A673 (cell line): ENCODE measurements around the gene PACS1. TPM values are rescaled to one million over a fixed set of nuclear protein-coding genes. Genes with fewer than 3 reads are reported as not detected.

Source experiments
- BruUV-seq: library from RNA; stranded (reverse); fragments of 400-500 nt; replicated peaks from 2 replicates; lab custom pipeline; 2021; lab: Mats Ljungman, UMichigan
- CTCF ChIA-PET: fragments of 300-600 bp; sonication (Branson Sonifier 250); formaldehyde crosslinking; loops from one replicate; lab custom pipeline; 2022; ENCODE audit warnings: antibody characterized with exemption; lab: Charles Lee
- POLR2A ChIA-PET: fragments of 300-600 bp; sonication (Branson Sonifier 250); formaldehyde crosslinking; loops from one replicate; lab custom pipeline; 2022; ENCODE audit warnings: antibody characterized with exemption; ENCODE audit not compliant: low non-redundant PET; lab: Charles Lee
- DNase-seq: peaks from one replicate; pipeline ENCODE4 v3.0.0-alpha.2; 2015; ENCODE audit warnings: low spot score
- H3K27ac ChIP-seq: fragments of 200-600 bp; sonication (generic); 2 replicates; pipeline ENCODE4 v1.5.1; 2016; ENCODE audit warnings: mixed run types, low read depth, mild to moderate bottlenecking, mixed read lengths, antibody characterized with exemption, low read length; ENCODE audit not compliant: poor library complexity, severe bottlenecking
- H3K27me3 ChIP-seq: fragments of 200-600 bp; sonication (generic); replicated peaks from 2 replicates; pipeline ENCODE4 v1.6.1; 2017; ENCODE audit warnings: mixed run types, low read depth, mild to moderate bottlenecking, mixed read lengths, antibody characterized with exemption, low read length; ENCODE audit not compliant: insufficient read depth, poor library complexity
- H3K36me3 ChIP-seq: fragments of 200-600 bp; sonication (generic); 2 replicates; pipeline ENCODE4 v1.6.1; 2016; ENCODE audit warnings: mixed run types, mild to moderate bottlenecking, mixed read lengths, antibody characterized with exemption, low read length; ENCODE audit not compliant: insufficient read depth, poor library complexity, severe bottlenecking
- H3K4me1 ChIP-seq: fragments of 200-600 bp; sonication (generic); 2 replicates; pipeline ENCODE4 v1.6.1; 2017; ENCODE audit warnings: mixed run types, mild to moderate bottlenecking, mixed read lengths, antibody characterized with exemption, low read length; ENCODE audit not compliant: insufficient read depth, poor library complexity, severe bottlenecking
- H3K4me3 ChIP-seq: fragments of 200-600 bp; sonication (generic); 2 replicates; pipeline ENCODE4 v1.5.1; 2016; ENCODE audit warnings: low read depth, mixed run types, mild to moderate bottlenecking, mixed read lengths, low read length; ENCODE audit not compliant: poor library complexity, severe bottlenecking
- H3K9me3 ChIP-seq: fragments of 200-600 bp; sonication (generic); 2 replicates; pipeline ENCODE4 v1.6.1; 2016; ENCODE audit warnings: mixed run types, low read depth, mild to moderate bottlenecking, mixed read lengths, antibody characterized with exemption, low read length; ENCODE audit not compliant: poor library complexity, severe bottlenecking
- EZH2 ChIP-seq: fragments of 200-600 bp; sonication (generic); IDR thresholded peaks from 2 replicates; pipeline ENCODE4 v1.6.1; 2017; ENCODE audit warnings: borderline replicate concordance, low read depth, mild to moderate bottlenecking, mixed read lengths, antibody characterized with exemption, low read length; ENCODE audit not compliant: poor library complexity, severe bottlenecking
- intact Hi-C: fragments of 100-400 bp; cut with micrococcal nuclease; formaldehyde crosslinking; loops from one replicate; pipeline ENCODE4 v1.10.0; 2022; ENCODE audit not compliant: unreplicated experiment
- total RNA-seq: library from RNA; stranded (reverse); gene quantifications from 2 replicates; pipeline ENCODE4 v1.2.3, GENCODE V29; 2021
- TF ChIP-seq, protein P1 (sequence below): fragments of 300-800, 200-600 bp; sonication (generic); conservative IDR thresholded peaks from 2 replicates; pipeline ENCODE4 v1.5.1; 2017; ENCODE audit warnings: low read depth, mild to moderate bottlenecking, antibody characterized with exemption, low read length, moderate library complexity, mixed read lengths

The PACS1 gene
- total RNA-seq, 1 experiment from 2014 or later = 75.7 TPM

DNA sequence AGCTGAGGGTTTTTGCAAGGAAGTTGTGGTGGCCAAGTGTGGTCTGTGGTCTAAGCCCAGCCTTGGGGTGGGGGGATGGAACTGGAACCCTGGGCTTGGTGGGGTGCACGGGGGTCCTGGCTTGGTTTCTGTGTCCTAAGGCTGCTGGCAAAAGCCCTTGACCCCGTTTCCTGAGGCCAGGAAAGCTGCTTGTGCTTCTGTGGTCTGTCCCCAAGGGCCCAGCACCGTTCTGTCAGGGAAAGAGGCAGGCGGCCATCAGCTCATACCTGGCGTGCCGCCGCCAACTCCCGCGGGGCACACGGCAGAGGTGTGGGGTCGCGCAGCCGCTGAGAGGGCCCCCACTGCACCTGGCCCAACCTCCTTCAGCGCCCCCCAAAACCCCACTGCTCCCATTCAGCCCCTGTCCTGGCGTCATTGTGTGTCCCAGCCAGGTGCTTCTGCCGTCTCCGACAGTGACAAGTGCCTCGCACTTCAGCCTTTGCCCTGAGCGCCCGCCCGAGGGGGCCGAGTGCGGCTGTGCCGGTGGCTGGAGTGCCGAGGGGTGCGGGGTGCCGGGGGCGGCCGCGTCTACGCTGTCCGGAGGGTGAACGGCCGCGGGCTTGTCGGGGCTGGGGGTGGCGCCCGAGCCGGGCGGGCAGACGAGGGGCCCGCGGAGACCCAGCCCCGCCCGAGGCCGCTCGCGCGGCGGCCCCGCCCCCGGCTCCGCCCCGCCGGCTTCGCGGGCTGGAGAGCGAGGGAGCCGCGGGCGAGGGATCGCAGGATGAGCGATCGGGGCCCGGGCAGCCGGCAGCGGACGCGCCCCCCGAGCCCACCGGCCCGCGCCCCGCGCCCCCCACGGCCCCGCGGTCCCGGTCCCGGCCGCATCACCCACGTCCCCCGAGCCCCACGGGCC, 207.6 kb downstream of the PACS1 start, which contains the start of gene CNIH2:
Gene CNIH2, plus strand, starts transcription at position 705 of the 892 bp plus-strand sequence. CDS start 282 bp downstream, outside the sequence.
- Histone ChIP-seq H3K36me3 (peaks cover 28% of the 10 kb centered on the region), H3K4me3 (peak within 1 kb of the TSS; percentile 38), H3K9me3 (no peaks in the 10 kb centered on the region), H3K27me3 (no peaks in the 10 kb centered on the region), H3K4me1 (peaks cover 27% of the 10 kb centered on the region), H3K27ac (peak within 1 kb of the TSS; percentile 18)
- intact Hi-C loops = no loop called here
- POLR2A ChIA-PET = no interaction called here
- TF ChIP-seq, protein P1, sequence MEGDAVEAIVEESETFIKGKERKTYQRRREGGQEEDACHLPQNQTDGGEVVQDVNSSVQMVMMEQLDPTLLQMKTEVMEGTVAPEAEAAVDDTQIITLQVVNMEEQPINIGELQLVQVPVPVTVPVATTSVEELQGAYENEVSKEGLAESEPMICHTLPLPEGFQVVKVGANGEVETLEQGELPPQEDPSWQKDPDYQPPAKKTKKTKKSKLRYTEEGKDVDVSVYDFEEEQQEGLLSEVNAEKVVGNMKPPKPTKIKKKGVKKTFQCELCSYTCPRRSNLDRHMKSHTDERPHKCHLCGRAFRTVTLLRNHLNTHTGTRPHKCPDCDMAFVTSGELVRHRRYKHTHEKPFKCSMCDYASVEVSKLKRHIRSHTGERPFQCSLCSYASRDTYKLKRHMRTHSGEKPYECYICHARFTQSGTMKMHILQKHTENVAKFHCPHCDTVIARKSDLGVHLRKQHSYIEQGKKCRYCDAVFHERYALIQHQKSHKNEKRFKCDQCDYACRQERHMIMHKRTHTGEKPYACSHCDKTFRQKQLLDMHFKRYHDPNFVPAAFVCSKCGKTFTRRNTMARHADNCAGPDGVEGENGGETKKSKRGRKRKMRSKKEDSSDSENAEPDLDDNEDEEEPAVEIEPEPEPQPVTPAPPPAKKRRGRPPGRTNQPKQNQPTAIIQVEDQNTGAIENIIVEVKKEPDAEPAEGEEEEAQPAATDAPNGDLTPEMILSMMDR = no peak
- TF ChIP-seq EZH2 = no peak
- CTCF ChIA-PET = no interaction called here
- DNase-seq = peak; percentile 74
- BruUV-seq = no TSS peak

DNA sequence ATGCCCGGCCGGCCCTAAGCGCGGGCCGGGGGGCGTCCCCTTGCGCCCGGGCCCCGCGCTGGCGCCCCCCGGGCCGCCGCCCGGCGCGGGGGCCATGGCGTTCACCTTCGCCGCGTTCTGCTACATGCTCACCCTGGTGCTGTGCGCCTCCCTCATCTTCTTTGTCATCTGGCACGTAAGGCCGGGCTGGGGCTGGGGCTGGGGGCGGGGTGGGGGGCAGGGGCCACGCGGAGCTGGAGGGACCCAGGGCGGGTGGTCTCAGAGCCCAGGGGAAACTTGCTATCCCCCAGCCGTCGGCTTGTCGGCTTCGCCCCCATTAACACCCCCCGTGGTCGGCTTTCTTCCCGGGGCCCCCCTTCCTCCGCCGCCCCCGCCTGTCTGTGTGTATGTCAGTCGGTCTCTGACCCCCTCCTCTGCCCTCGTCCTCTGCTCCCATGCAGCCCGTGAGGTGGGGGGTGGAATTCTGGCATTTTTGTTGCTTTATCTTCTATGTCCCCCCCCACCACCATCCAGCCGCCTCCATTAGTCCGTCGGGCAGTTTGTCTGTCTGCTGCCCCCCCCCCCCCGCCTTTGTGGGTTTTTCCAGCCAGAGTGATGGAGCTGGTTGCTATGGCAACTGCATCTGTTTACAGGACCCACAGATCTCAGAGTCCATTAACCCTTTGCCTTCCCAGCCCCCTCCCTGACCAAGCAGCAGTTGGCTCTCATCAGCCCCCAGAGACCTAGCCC, 208.5 kb downstream of the PACS1 start:
- CTCF ChIA-PET = no interaction called here
- peak; percentile 62 for DNase-seq
- POLR2A ChIA-PET = no interaction called here
- Histone ChIP-seq H3K27ac (no peak overlapping the region), H3K4me1 (peaks cover 27% of the 10 kb centered on the region), H3K36me3 (peaks cover 20% of the 10 kb centered on the region), H3K4me3 (peak overlapping the region; percentile 38), H3K27me3 (no peaks in the 10 kb centered on the region), H3K9me3 (no peaks in the 10 kb centered on the region)
- TF ChIP-seq, protein P1 = no peak
- no peak for TF ChIP-seq EZH2
- intact Hi-C loops = no loop called here
- no TSS peak for BruUV-seq

DNA sequence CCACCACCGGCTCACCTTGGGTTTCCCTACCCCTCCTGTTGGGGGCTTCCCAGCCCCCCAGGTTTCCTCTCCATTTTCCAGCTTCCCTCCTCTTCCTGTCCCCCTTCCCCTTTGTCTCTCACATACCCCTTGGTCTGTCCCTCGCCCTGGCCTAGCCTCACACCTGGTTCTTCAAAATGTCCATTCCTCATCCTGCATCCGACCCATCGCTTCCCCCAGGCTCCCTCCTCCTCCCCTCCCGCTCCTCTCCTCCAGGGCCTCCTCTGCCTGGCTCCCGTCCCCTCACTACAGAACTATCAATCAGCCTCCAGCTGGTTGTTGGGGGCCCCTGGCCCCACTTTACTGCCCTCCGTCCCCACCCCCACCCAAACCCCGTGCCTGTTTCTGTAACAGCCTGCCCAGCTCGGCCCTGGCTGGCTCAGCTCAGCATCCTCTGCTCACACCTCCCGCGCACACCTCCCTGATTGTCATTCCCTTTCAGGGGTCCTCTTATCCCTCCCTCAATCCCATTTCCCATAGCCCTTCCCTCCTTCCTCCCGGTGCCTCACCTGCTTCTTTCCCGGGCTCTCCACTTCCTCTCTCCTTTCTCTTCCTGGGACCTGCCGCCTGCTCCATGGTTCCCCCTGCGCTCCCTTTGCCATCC, 209.1 kb downstream of the PACS1 start:
- TF ChIP-seq, protein P1 = no peak
- TF ChIP-seq EZH2 = no peak
- intact Hi-C loops = no loop called here
- Histone ChIP-seq H3K9me3 (no peaks in the 10 kb centered on the region), H3K4me1 (peaks cover 27% of the 10 kb centered on the region), H3K27me3 (no peaks in the 10 kb centered on the region), H3K27ac (no peak overlapping the region), H3K4me3 (no peak overlapping the region), H3K36me3 (peaks cover 13% of the 10 kb centered on the region)
- DNase-seq = no peak
- ChIA-PET POLR2A (no interaction called here), CTCF (no interaction called here)
- BruUV-seq = no TSS peak
